ENCODE data around the gene TKT.

DNA sequence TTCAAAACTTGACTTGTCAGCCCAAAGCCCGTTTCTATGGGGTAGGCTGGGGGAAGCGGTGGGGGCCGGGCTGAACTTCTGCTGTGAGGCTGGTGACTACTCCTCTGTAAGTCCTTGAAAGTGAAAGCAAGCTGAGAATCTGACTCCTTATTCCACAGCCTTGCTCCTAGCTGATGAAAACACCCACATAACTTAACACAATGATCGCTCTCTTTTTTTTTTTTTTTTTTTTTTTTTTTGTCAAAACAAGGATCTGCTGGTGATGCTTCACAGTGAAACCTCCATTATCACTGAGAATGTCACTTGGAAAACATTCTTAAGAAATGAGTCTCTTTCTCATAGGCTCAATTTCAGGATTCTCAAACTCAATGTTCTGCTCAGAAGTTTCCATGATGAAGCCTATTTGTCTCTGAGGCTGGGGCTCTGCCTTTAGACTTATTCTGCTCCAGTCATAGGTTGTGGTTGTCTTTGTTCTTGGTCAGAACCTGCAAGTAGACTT is 31.4 kb upstream of the TKT start:
- TF ChIP-seq, protein P1, sequence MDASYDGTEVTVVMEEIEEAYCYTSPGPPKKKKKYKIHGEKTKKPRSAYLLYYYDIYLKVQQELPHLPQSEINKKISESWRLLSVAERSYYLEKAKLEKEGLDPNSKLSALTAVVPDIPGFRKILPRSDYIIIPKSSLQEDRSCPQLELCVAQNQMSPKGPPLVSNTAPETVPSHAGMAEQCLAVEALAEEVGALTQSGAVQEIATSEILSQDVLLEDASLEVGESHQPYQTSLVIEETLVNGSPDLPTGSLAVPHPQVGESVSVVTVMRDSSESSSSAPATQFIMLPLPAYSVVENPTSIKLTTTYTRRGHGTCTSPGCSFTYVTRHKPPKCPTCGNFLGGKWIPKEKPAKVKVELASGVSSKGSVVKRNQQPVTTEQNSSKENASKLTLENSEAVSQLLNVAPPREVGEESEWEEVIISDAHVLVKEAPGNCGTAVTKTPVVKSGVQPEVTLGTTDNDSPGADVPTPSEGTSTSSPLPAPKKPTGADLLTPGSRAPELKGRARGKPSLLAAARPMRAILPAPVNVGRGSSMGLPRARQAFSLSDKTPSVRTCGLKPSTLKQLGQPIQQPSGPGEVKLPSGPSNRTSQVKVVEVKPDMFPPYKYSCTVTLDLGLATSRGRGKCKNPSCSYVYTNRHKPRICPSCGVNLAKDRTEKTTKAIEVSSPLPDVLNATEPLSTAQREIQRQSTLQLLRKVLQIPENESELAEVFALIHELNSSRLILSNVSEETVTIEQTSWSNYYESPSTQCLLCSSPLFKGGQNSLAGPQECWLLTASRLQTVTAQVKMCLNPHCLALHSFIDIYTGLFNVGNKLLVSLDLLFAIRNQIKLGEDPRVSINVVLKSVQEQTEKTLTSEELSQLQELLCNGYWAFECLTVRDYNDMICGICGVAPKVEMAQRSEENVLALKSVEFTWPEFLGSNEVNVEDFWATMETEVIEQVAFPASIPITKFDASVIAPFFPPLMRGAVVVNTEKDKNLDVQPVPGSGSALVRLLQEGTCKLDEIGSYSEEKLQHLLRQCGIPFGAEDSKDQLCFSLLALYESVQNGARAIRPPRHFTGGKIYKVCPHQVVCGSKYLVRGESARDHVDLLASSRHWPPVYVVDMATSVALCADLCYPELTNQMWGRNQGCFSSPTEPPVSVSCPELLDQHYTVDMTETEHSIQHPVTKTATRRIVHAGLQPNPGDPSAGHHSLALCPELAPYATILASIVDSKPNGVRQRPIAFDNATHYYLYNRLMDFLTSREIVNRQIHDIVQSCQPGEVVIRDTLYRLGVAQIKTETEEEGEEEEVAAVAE (CRISPR knock-in tag; IDR thresholded peaks at IDR 0.05; ENCODE audit: borderline replicate concordance), result no peak
- no peak for TF ChIP-seq SMC3 (IDR thresholded peaks at IDR 0.05; ENCODE audit: low read length)
- TF ChIP-seq CAMTA2 (CRISPR knock-in tag; IDR thresholded peaks at IDR 0.05; ENCODE audit: borderline replicate concordance), result no peak
- TF ChIP-seq, protein P2, sequence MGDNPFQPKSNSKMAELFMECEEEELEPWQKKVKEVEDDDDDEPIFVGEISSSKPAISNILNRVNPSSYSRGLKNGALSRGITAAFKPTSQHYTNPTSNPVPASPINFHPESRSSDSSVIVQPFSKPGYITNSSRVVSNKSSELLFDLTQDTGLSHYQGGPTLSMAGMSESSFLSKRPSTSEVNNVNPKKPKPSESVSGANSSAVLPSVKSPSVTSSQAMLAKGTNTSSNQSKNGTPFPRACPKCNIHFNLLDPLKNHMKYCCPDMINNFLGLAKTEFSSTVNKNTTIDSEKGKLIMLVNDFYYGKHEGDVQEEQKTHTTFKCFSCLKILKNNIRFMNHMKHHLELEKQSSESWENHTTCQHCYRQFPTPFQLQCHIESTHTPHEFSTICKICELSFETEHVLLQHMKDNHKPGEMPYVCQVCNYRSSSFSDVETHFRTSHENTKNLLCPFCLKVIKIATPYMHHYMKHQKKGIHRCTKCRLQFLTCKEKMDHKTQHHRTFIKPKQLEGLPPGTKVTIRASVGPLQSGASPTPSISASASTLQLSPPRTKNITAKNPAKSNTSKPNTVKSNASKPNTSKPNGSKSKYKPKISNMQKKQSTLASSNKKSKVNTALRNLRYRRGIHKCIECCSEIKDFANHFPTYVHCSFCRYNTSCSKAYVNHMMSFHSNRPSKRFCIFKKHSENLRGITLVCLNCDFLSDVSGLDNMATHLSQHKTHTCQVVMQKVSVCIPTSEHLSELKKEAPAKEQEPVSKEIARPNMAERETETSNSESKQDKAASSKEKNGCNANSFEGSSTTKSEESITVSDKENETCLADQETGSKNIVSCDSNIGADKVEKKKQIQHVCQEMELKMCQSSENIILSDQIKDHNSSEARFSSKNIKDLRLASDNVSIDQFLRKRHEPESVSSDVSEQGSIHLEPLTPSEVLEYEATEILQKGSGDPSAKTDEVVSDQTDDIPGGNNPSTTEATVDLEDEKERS (CRISPR knock-in tag; IDR thresholded peaks at IDR 0.05), result no peak
- TF ChIP-seq, protein P3, sequence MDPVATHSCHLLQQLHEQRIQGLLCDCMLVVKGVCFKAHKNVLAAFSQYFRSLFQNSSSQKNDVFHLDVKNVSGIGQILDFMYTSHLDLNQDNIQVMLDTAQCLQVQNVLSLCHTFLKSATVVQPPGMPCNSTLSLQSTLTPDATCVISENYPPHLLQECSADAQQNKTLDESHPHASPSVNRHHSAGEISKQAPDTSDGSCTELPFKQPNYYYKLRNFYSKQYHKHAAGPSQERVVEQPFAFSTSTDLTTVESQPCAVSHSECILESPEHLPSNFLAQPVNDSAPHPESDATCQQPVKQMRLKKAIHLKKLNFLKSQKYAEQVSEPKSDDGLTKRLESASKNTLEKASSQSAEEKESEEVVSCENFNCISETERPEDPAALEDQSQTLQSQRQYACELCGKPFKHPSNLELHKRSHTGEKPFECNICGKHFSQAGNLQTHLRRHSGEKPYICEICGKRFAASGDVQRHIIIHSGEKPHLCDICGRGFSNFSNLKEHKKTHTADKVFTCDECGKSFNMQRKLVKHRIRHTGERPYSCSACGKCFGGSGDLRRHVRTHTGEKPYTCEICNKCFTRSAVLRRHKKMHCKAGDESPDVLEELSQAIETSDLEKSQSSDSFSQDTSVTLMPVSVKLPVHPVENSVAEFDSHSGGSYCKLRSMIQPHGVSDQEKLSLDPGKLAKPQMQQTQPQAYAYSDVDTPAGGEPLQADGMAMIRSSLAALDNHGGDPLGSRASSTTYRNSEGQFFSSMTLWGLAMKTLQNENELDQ (CRISPR knock-in tag; IDR thresholded peaks at IDR 0.05; ENCODE audit: borderline replicate concordance), result no peak
- TF ChIP-seq, protein P4, sequence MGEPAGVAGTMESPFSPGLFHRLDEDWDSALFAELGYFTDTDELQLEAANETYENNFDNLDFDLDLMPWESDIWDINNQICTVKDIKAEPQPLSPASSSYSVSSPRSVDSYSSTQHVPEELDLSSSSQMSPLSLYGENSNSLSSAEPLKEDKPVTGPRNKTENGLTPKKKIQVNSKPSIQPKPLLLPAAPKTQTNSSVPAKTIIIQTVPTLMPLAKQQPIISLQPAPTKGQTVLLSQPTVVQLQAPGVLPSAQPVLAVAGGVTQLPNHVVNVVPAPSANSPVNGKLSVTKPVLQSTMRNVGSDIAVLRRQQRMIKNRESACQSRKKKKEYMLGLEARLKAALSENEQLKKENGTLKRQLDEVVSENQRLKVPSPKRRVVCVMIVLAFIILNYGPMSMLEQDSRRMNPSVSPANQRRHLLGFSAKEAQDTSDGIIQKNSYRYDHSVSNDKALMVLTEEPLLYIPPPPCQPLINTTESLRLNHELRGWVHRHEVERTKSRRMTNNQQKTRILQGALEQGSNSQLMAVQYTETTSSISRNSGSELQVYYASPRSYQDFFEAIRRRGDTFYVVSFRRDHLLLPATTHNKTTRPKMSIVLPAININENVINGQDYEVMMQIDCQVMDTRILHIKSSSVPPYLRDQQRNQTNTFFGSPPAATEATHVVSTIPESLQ (CRISPR knock-in tag; conservative IDR thresholded peaks at IDR 0.05), result no peak
- TF ChIP-seq, protein P5, sequence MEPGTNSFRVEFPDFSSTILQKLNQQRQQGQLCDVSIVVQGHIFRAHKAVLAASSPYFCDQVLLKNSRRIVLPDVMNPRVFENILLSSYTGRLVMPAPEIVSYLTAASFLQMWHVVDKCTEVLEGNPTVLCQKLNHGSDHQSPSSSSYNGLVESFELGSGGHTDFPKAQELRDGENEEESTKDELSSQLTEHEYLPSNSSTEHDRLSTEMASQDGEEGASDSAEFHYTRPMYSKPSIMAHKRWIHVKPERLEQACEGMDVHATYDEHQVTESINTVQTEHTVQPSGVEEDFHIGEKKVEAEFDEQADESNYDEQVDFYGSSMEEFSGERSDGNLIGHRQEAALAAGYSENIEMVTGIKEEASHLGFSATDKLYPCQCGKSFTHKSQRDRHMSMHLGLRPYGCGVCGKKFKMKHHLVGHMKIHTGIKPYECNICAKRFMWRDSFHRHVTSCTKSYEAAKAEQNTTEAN (CRISPR knock-in tag; conservative IDR thresholded peaks at IDR 0.05), result no peak
- TF ChIP-seq ZNF644 (CRISPR knock-in tag; IDR thresholded peaks at IDR 0.05; ENCODE audit: low read depth), result no peak
- TF ChIP-seq, protein P6, sequence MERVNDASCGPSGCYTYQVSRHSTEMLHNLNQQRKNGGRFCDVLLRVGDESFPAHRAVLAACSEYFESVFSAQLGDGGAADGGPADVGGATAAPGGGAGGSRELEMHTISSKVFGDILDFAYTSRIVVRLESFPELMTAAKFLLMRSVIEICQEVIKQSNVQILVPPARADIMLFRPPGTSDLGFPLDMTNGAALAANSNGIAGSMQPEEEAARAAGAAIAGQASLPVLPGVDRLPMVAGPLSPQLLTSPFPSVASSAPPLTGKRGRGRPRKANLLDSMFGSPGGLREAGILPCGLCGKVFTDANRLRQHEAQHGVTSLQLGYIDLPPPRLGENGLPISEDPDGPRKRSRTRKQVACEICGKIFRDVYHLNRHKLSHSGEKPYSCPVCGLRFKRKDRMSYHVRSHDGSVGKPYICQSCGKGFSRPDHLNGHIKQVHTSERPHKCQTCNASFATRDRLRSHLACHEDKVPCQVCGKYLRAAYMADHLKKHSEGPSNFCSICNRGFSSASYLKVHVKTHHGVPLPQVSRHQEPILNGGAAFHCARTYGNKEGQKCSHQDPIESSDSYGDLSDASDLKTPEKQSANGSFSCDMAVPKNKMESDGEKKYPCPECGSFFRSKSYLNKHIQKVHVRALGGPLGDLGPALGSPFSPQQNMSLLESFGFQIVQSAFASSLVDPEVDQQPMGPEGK (CRISPR knock-in tag; IDR thresholded peaks at IDR 0.05), result no peak
- TF ChIP-seq, protein P7, sequence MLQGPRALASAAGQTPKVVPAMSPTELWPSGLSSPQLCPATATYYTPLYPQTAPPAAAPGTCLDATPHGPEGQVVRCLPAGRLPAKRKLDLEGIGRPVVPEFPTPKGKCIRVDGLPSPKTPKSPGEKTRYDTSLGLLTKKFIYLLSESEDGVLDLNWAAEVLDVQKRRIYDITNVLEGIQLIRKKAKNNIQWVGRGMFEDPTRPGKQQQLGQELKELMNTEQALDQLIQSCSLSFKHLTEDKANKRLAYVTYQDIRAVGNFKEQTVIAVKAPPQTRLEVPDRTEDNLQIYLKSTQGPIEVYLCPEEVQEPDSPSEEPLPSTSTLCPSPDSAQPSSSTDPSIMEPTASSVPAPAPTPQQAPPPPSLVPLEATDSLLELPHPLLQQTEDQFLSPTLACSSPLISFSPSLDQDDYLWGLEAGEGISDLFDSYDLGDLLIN (CRISPR knock-in tag; IDR thresholded peaks at IDR 0.05; ENCODE audit: borderline replicate concordance), result no peak
- no peak for TF ChIP-seq KLF15 (CRISPR knock-in tag; IDR thresholded peaks at IDR 0.05; ENCODE audit: borderline replicate concordance)
- TF ChIP-seq ZNF776 (CRISPR knock-in tag; IDR thresholded peaks at IDR 0.05), result no peak
- TF ChIP-seq EP300 (IDR thresholded peaks at IDR 0.05; ENCODE audit: low read depth in 2 of 2, low read length in 2 of 2), result no peak
- TF ChIP-seq EP300 (CRISPR knock-in tag; IDR thresholded peaks at IDR 0.05; ENCODE audit: borderline replicate concordance), result no peak
